GM21723 (cell line): Measurements from ENCODE around the gene KNG1.
"Not testable (repeated sequence)": the region's sequence is repeated elsewhere in the genome, so short reads cannot be mapped to it uniquely, and the experiment has no call there.

Experiments
- ATAC-seq: cut with Tn5 transposase; IDR thresholded peaks from one replicate; pipeline ENCODE4 v1.9.1; 2021; ENCODE audit warnings: mild to moderate bottlenecking, moderate library complexity; ENCODE audit not compliant: unreplicated experiment

The KNG1 gene

DNA sequence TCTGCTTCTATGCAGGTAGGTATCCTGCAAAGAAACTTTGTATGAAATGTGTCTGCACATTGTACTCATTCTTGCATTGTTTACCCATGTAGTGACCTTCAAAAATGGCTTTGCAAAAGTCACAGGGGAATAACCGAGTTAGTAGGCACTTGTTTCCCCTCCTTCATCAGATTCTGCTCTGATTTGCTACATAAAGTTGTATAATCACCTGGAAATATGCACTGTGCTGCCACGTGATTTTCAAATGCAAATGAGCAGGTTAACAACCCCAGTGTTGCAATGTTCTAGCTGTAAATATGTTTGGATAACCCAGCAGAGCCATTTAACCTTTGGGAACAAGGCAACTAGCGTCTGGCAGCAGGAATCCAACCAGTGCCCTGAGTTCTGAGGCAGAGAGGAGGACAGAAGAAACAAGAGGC is at the start of gene KNG1:
Gene KNG1 (plus strand): TSS at position 321 of the 419 bp plus-strand sequence. CDS start 184 bp downstream, outside the sequence.
- ATAC-seq = no peak

DNA sequence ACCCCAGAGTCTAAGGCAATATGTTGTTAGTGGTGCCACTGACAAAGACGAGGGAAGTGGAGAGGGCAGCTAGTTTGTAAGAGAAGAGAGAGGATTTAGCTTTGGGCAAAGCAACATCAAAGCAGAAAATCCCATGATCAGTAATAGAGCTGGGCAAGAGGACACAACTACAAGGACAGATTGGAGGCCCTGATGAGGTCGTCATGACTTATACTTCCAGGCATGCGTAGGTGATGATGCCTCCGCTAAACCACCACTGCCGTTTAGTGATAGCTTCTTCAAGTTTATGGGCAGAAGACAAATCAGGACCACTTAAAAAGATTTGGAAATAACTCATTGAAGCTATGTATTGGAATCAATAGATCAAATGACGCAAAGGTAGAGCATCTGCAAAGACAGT is 48.7 kb upstream of the KNG1 start:
- no peak for ATAC-seq

DNA sequence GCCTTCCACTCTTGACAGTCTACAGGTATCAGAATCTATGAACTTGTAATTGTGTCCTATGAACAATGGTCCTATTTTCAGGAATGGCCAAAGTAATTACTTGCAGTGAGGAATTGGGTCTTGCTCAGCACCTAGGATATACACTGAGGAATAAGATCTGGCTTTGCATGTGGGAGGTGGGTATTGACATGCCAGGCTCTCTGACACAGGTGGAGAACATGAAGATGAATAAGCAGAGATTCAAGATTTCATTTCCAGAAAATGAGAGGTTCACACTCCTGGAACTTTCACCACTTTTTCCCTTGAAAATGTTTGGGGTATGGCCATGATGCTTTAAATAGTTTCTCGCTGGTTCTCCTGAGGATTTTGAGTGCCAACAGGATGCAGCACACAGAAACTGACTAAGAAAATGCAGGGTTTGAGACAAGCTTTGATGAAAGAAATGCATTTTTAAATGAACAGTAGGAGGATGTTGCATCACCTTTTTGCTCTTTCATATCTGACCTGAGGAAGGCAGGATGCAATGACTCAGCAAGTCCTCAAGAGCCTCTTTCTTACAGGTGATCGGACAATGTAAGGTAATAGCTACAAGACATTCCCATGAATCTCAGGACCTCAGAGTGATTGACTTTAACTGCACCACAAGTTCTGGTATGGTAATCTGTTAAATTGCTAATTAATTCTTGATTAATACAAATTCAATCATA is 47.6 kb upstream of the KNG1 start:
- ATAC-seq = no peak

DNA sequence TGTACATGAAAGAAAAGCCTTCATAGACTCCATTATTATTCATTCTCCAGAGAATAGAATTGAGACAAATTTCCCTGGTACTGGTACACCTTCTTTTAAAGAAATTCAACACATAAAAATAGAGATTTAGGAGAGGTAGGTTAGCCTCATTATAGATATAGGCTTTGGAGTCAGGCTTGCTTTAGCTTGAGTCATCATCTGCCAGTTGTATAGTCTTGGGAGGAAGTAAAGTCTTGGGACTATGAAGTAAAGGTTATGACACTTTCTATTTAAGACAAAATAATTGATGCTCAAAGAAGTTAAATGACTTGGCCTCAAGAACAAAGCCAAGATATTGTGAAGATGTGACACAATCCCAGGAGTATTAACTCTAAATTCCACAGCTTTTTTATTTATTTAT is 47.0 kb upstream of the KNG1 start:
- ATAC-seq = no peak

DNA sequence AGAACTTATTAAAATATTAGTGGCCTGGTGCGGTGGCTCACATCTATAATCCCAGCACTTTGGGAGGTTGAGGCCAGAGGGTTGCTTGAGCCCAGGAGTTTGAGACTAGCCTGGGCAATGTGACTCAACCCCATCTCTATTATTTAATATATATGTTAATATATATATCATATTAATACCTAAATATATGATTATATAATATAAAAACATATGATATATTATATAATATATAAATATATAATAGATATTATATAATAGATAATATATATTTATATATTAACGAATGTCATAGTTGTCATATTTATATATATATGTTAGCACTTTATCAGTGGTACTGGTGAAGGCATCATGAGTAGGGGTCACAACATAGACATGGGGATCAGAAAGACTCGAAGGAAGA is 46.1 kb upstream of the KNG1 start:
- no peak for ATAC-seq

DNA sequence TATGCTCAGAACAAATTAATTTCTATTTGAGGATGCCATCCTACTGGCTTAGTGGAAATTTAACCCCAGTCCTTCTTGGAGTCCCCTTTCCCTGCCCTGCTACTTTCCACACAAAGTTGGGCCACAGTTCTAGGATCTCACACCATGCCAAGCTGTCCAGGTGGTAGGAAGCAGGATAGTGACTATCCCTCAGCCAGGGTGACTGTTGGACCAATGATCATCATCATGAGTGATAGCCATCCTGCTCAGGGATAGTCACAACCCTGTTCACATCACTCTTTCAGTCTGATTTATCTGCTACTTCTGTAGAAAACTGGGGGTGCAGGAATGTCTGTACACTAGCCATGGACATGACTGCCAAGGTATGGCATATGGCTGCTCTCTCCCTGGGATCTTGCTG is 38.6 kb upstream of the KNG1 start:
- ATAC-seq = no peak

DNA sequence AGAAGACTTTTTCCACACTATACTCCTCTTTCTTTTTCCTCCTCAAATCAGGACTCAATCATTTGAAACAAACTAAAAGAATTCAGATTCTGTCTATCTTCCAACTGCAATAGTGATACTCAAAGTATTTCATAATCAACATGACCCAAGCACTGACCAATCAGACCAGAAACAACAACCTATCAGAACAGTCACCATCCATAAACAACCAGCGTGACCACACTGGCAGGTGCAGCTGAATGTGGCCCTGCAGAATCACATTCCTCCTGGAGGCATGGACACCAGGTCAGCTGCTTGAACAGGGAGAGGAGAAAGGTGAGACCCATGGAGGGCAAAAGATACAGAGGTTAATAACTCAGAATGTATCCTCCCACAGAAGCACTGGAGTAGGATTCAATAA is 38.0 kb upstream of the KNG1 start:
- ATAC-seq = no peak

DNA sequence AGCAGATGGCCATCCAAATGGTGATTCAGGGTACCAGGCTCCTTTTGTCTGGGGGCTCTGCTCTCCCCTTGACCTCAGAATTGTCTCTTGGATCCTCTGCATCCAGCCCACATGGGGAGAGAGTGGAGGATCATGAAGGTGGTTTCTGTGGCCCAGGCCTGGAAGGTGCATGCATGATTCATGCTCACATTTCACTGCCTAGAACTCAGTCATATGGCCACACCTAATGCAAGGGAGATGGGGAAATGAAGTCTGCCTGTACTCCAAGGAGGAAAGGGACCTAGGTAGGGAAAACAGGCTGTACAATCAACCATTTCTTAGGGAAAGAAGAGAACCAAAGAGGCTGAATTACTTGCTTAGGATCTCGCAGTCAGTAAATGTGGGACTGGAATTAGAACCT is 36.3 kb upstream of the KNG1 start:
- no peak for ATAC-seq

DNA sequence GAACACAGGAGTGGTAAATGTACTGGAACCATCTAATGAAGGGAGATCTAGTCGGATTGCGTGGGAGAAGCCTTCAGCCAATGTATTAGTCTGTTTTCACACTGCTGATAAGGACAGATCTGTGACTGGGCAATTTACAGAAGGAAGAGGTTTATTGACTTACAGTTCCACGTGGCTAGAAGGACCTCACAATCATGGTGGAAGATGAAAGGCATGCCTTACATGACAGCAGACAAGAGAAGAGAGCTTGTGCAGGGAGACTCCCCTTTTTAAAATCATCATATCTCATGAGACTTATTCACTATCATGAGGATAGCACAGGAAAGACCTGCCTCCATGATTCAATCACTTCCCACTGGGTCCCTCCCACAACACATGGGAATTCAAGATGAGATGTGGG is 34.3 kb upstream of the KNG1 start:
- no peak for ATAC-seq

DNA sequence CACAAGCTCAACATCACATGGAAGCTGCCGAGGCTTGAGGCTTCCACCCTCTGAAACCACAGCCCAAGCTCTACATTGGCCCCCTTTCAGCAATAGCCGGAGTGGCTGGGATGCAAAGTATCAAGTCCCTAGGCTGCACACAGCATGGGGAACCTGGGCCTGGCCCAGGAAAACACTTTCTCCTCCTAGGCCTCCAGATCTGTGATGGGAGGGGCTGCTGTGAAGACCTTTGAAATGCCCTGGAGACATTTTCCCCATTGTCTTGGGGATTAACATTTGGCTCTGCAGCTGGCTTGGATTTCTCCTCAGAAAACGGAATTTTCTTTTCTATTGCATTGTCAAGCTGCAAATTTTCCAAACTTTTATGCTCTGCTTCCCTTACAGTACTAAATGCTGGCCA is 33.2 kb upstream of the KNG1 start:
- no peak for ATAC-seq

DNA sequence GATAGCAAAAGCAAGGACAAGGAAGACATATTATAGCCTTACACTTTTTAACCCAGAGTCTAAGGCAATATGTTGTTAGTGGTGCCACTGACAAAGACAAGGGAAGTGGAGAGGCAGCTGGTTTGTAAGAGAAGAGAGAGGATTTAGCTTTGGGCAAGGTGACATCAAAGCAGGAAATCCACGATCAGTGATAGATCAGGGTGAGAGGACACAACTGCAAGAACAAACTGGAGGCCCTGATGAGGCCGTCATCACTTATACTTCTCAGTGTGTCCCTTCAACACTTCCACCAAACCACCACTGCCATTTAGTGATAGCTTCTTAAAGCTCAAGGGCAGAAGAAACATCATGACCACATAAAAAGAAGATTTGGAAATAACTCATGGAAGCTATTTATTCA is 30.7 kb upstream of the KNG1 start:
- ATAC-seq = not testable (repeated sequence)

DNA sequence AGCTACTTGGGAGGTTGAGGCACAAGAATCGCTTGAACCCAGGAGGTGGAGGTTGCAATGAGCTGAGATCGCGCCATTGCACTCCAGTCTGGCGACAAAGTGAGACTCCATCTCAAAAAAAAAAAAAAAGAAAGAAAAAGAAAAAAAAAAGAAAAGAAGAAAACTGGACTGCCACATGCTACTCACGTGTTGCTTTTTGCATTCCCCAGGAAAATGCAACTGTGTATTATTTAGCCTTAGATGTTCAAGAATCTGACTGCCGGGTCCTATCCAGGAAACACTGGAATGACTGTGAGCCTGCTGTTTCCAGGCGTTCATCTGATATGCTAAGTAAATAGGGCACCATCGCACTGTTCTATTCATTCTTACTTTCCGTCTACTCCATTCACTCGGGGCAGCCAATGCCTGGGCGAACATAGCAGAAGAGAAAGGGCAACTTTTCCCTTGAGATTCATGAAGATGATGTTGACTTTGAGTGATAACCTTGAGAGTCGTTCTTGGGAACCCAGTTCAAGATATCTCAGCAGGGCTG is 30.0 kb upstream of the KNG1 start:
- ATAC-seq = no peak

DNA sequence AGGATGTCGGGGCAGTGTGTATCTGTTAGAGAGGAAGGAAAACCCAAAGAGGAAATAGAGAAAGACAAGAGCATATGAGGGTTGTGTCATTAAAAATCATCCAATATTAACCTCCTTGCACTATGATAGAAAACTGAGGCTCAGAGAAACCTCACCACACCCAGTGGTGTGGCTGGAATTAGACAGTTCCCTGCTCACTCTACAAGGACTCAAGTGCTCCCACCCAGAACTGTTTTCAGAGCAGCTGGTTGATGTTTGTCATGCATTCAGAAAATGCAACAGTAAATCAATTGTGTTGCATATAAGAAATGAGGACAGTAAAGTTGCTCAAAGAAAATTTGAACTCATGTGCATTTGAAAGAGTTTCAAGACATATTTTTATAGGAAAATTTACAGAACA is 26.9 kb upstream of the KNG1 start:
- not testable (repeated sequence) for ATAC-seq

DNA sequence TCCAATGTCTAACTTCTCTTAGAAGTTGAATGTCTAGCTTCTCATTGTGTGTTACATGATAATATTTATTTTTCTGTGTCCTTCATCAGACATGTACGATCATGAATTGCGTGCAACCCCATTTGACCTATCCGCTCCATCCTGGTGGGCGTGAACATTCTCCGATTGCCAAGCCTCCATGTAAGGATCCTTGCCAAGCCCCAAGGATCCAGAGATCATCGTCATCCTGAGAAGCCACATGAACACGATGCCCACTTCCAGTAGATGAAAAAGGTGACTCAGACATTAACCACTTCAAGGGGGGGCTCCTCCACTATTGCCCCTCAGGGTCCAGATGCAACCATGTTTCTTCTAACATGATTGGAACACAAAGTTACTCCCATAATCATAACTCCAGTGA is 25.5 kb upstream of the KNG1 start:
- ATAC-seq = no peak

DNA sequence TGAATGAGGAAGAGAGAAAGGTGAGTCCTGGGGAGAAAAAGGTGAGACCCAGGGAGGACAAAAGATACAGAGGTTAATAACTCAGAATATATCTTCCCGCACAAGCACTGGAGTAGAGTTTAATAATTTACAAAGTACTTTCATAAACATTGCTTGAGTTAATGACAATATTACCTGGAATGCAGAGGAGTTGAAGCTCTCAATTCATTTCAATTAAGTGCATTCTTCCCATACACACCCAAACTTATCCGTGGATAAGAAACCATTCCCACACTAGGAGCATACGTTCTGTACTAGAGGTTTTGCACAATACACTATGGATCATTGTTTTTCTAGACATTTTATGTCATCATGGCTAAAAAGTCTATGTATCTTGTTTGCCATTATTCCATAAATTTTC is 23.3 kb upstream of the KNG1 start:
- ATAC-seq = no peak

DNA sequence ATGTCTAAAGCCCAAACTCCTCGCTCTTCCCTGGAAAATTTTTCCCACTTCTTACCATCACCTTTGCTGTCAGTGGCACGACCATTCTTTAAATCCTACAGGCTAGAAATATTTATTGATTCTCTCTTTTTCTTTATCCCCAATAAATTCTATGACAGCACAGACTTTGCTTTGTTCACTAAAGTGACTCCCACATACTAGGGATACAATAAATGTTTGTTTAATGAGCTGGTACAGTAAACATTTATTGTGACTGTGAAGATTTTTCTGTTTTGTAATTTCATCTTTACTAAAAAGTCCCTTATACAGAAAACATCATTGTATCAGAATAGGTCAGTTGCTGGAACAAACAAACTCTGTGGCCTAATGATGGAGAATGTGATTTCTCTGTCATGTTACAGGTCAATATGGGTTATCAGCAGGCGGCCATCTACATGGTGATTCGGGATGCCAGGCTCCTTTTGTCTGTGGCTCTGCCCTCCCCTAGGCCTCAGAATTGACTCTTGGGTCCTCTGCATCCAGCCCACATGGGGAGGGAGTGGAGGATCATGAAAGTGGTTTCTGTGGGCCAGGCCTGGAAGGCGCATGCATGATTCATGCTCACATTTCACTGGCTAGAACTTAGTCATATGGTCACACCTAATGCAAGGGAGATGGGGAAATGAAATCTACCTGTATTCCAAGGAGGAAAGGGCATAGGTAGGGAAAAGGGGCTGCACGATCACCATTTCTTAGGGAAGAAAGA is 22.7 kb upstream of the KNG1 start:
- no peak for ATAC-seq

DNA sequence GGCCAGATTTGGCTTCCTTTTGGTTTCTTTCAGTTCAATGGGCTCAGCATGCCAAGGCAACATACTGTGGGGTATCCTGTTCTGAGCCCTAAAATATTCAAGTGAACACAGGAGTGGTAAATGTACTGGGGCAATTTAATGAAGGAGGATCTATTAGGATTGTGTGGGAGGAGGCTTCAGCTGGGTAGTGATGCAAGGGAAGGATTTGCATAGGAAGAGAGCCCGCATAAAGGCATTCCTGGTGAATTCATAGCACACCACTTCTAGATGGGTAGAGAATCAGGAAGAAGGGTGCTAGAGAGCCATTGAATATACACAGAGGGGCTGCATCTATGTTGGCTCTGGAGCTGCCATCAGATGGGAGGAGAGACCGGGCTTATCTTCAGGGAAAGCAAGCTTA is 20.6 kb upstream of the KNG1 start:
- ATAC-seq = no peak

DNA sequence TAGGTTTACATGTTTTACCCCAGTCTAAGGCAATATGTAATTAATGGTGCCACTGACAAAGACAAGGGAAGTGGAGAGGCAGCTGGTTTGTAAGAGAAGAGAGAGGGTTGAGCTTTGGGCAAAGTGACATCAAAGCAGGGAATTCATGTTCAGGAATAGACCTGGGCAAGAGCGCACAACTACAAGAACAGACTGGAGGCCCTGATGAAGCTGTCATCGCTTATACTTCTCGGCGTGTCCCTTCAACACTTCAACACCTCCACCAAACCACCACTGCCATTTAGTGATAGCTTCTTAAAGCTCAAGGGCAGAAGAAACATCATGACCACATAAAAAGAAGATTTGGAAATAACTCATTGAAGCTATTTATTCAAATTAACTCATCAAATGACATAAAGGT is 19.6 kb upstream of the KNG1 start:
- ATAC-seq = no peak

DNA sequence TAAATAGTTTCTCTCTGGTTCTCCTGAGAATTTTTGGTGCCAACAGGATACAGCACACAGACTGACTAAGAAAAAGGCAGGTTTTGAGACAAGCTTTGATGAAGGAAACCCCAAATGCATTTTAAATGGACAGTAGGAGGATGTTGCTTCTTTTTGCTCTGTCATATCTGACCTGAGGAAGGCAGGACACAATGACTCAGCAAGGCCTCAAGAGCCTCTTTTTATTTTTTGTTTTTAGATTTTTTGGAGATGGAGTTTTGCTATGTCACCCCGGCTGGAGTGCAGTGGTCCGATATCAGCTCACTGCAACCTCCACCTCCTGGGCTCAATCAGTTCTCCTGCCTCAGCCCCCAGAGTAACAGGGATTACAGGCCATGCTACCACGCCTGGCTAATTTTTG is 16.9 kb upstream of the KNG1 start:
- ATAC-seq = peak; percentile 49

DNA sequence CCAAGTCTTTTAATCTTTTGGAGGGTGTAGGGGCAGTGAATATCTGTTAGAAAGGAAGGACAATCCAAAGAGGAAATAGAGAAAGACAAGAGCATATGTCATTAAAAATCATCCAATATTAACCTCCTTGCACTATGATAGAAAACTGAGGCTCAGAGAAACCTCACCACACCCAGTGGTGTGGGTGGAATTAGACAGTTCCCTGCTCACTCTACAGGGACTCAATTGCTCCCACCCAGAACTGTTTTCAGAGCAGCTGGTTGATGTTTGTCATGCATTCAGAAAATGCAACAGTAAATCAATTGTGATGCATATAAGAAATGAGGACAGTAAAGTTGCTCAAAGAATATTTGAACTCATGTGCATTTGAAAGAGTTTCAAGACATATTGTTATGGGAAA is 14.7 kb upstream of the KNG1 start:
- not testable (repeated sequence) for ATAC-seq

DNA sequence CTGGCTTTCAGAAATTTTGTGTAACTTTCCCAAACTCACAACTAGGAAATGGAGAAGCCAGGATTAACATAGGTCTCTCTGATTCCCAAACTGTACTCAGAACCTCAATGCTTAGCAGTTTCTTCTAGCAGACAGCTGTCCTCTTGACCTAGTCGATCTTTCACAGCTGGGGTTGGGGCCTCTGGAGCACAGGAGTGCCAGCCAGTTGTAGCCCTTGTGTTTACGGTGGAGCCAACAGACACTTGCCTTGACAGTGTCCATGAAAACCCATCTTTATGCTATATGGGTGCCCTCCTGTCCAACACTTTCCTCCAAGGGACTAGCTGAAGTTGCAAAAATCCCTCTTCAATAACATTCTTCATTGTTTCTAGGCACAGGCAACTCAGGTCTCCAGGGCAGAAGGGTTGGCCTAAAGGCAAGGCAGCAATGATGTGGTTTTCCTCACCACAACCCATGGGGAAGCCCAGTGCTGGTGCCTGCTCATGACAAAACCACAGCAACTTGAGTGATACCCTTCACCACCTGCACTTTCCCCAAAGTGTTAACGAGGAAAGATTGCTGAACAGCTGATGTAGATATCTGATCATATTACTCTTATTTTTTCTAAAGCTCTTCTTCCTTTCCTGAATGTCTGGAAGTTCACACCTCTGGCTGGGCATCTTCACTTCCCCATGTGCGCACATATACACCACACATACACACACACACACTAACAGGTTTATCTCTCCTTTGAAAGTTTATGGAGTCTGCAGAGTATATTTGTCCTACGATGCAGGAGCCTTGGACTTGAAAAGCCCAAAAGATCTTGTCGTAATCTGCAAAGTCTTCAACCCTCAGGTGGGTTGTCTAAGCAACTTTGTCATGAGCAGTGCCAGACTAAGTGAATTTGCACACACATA is 11.0 kb upstream of the KNG1 start:
- peak; percentile 79 for ATAC-seq
